Measurements from ENCODE around the gene SMARCA4.
"Not testable (repeated sequence)": the region's sequence is repeated elsewhere in the genome, so short reads cannot be mapped to it uniquely, and the experiment has no call there.

DNA sequence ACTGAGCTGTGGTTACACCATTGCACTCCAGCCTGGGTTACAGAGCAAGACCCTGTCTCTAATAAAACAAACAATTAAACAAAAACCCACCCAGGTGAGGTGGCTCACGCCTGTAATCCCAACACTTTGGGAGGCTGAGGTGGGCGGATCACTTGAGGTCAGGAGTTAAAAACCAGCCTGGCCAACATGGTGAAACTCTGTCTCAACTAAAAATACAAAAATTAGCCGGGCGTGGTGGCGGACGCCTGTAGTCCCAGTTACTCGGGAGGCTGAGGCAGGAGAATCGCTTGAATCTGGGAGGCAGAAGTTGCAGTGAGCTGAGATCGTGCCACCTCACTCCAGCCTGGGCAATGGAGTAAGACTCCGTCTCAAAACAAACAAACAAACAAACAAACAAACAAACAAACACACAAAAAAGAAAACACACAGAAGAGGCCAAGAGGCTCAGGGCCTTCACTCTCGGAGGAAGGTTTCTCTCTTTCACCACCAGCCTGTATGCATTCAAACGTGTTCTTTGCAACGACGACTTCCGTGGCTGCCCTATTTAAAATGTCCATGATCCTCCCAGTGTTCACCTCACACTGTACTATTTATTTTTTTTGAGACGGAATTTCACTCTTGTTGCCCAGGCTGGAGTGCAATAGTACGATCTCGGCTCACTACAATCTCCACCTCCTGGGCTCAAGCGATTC is 1.4 kb upstream of the SMARCA4 start:
- TF ChIP-seq POLR2AphosphoS5 (IDR thresholded peaks at IDR 0.05; ENCODE audit: low read depth, low read length); POLR2A (IDR thresholded peaks at IDR 0.05; ENCODE audit: low read depth, low read length); TAF1 (IDR thresholded peaks at IDR 0.05; ENCODE audit: borderline replicate concordance, low read depth, low read length): not testable (repeated sequence)
